Pancreas (tissue), 10 donors: ENCODE data around the gene MGST2. TPM values are rescaled to one million over a fixed set of nuclear protein-coding genes. Genes with fewer than 3 reads are reported as not detected.

Experiments used
- ATAC-seq, 4 donors: fragments of 200-7000 bp; cut with Tn5 transposase; one replicate each; pipeline versions ENCODE4 v1.8.0 to v1.9.1; 2020; ENCODE audit warnings: mild to moderate bottlenecking in 4 of 4, moderate library complexity in 4 of 4
- DNase-seq, 6 donors: peaks; one replicate each; pipeline ENCODE4 v3.0.0-alpha.2; 2020
- FAIRE-seq: peaks from 2 replicates; lab custom pipeline; 2012; peaks lifted over from hg19 to GRCh38; lab: Jason Lieb, UNC
- H3K27ac ChIP-seq, 4 donors: fragments of 200-600 bp; sonication (generic); 1 replicate in 3 of 4; 2 replicates in 1 of 4; pipeline versions ENCODE4 v1.5.0 to v1.8.0; 2020
- H3K27me3 ChIP-seq, 4 donors: fragments of 200-600 bp; one replicate each; pipeline ENCODE4 v1.8.0; 2021
- H3K36me3 ChIP-seq, 3 donors: fragments of 200-600 bp; sonication (generic) in 1 of 3; one replicate each; pipeline versions ENCODE4 v1.5.0 to v1.8.0; 2020 to 2021
- H3K4me1 ChIP-seq, 3 donors: fragments of 200-600 bp; one replicate each; pipeline ENCODE4 v1.8.0; 2021
- H3K4me3 ChIP-seq, 4 donors: fragments of 200-600 bp; sonication (generic) in 2 of 4; one replicate each; pipeline versions ENCODE4 v1.5.0 to v1.8.0; 2020 to 2021
- H3K9me3 ChIP-seq, 4 donors: fragments of 200-600 bp; one replicate each; pipeline ENCODE4 v1.8.0; 2021
- CTCF ChIP-seq, 4 donors: fragments of 200-600 bp; sonication (generic) in 3 of 4; IDR thresholded peaks; one replicate each; pipeline versions ENCODE4 v1.5.0 to v1.8.0; 2021; ENCODE audit warnings: antibody characterized with exemption in 4 of 4
- WGBS, 2 donors: extraction: QIAGEN DNeasy Blood & Tissue Kit; methylation state at CpG; one replicate each; pipeline ENCODE4 v1.1.7; 2013; 5-methylcytosine and 5-hydroxymethylcytosine counted together
- intact Hi-C, 3 donors: fragments of 100-400 bp; cut with DNase I; formaldehyde crosslinking; loops; one replicate each; pipeline versions ENCODE4 v1.11.1 to v1.14.2; 2022
- polyA plus RNA-seq, 2 donors: library from polyadenylated mRNA; stranded (reverse); fragments of 200-250 nt; gene quantifications; one replicate each; pipeline ENCODE4 v1.2.3, GENCODE V29; 2013
- total RNA-seq, 6 donors: library from RNA; stranded (reverse); fragmentation: NEBNext Ultra II Directional in 4 of 6; extraction: Animal tissue kit (Norgen Biotek cat#: 25700) in 4 of 6; gene quantifications; one replicate each; pipeline versions ENCODE4 v1.2.1 to v1.2.4, GENCODE V29; 2021 to 2023
- donor health status: healthy with polysubstance abuse.
- donor health status: DM: no; HTN: no; CAD: no; lungs with moderate emphysema.
- donor health status: DM: no; HTN: no; CAD: no.
- donor health status: control.
- donor health status: control.
- donor health status: Bipolar disorder and iron deficiency.
- donor health status: DM: yes; HTN: yes; CAD: no.
- donor health status: DM: no; HTN: no; CAD: no.
- donor health status: DM: no; HTN: no; CAD: no.
- donor health status: DM: yes; HTN: yes; CAD: no.

MGST2 gene
- total and polyA plus RNA-seq, 8 donors = 23.9 to 60.8 (median 33.2) TPM

GRCh38 chr4:139715746-139716391, 50.2 kb downstream of the MGST2 start:
- Histone ChIP-seq H3K4me3 (no peak overlapping the region), H3K27ac (no peak overlapping the region), H3K36me3 (peaks cover 0 to 11% (median 0%) of the 10 kb centered on the region in 3 donors), H3K9me3 (no peaks in the 10 kb centered on the region), H3K4me1 (no peaks in the 10 kb centered on the region), H3K27me3 (no peaks in the 10 kb centered on the region)
- TF ChIP-seq CTCF (IDR thresholded peaks at IDR 0.05) = no peak
- DNase-seq (no peak), ATAC-seq (no peak), FAIRE-seq (no peak)
- intact Hi-C loops = no loop called here
- 60% methylated on average over 9 of the region's 9 CpGs for WGBS, 2 donors

- ATAC-seq = no peak
- Histone ChIP-seq H3K9me3 (no peaks in the 10 kb centered on the region), H3K4me3 (no peak overlapping the region), H3K27me3 (no peaks in the 10 kb centered on the region), H3K4me1 (no peaks in the 10 kb centered on the region), H3K27ac (no peak overlapping the region), H3K36me3 (peaks cover 0 to 11% (median 0%) of the 10 kb centered on the region in 3 donors)
- 94 to 97% methylated on average over 6 of the region's 6 CpGs for WGBS, 2 donors
- no peak for FAIRE-seq
- intact Hi-C loops = no loop called here
- no peak for DNase-seq
- TF ChIP-seq CTCF (IDR thresholded peaks at IDR 0.05) = no peak
Measured at GRCh38 chr4:139718358-139718757, 52.7 kb downstream of the MGST2 start.

- ATAC-seq (no peak), DNase-seq (no peak), FAIRE-seq (no peak)
- no peaks in the 10 kb centered on the region for H3K27me3 ChIP-seq
- WGBS, 2 donors = 85 to 91% methylated on average over 10 of the region's 10 CpGs
- intact Hi-C loops = no loop called here
- no peaks in the 10 kb centered on the region for H3K9me3 ChIP-seq
- TF ChIP-seq CTCF (IDR thresholded peaks at IDR 0.05) = no peak
- H3K4me3 ChIP-seq = no peak overlapping the region
- H3K4me1 ChIP-seq = no peaks in the 10 kb centered on the region
- H3K27ac ChIP-seq = no peak overlapping the region
- H3K36me3 ChIP-seq = peaks cover 0 to 11% (median 0%) of the 10 kb centered on the region in 3 donors
Measured at GRCh38 chr4:139718833-139719232, 53.2 kb downstream of the MGST2 start.

GRCh38 chr4:139719381-139720101, 53.9 kb downstream of the MGST2 start:
- ATAC-seq (peak in 1 of 4 donors; percentile 12), DNase-seq (peak in 1 of 6 donors; percentile 73), FAIRE-seq (no peak)
- intact Hi-C loops = no loop called here
- H3K9me3 ChIP-seq = no peaks in the 10 kb centered on the region
- H3K4me3 ChIP-seq = no peak overlapping the region
- WGBS, 2 donors = 96% methylated on average over 16 of the region's 16 CpGs
- no peaks in the 10 kb centered on the region for H3K27me3 ChIP-seq
- no peak for TF ChIP-seq CTCF (IDR thresholded peaks at IDR 0.05)
- no peaks in the 10 kb centered on the region for H3K4me1 ChIP-seq
- H3K36me3 ChIP-seq = peaks cover 0 to 11% (median 0%) of the 10 kb centered on the region in 3 donors
- H3K27ac ChIP-seq = no peak overlapping the region

- TF ChIP-seq CTCF (IDR thresholded peaks at IDR 0.05) = no peak
- DNase-seq (no peak), ATAC-seq (no peak), FAIRE-seq (no peak)
- Histone ChIP-seq H3K36me3 (peaks cover 0 to 11% (median 0%) of the 10 kb centered on the region in 3 donors), H3K4me1 (no peaks in the 10 kb centered on the region), H3K9me3 (no peaks in the 10 kb centered on the region), H3K27me3 (no peaks in the 10 kb centered on the region), H3K27ac (no peak overlapping the region), H3K4me3 (no peak overlapping the region)
- intact Hi-C loops = no loop called here
- WGBS, 2 donors = 89 to 94% methylated on average over 6 of the region's 6 CpGs
Measured at GRCh38 chr4:139720806-139721205, 55.2 kb downstream of the MGST2 start.
